ENCODE measurements around the gene ITGB5. TPM values are rescaled to one million over a fixed set of nuclear protein-coding genes. Genes with fewer than 3 reads are reported as not detected.

ITGB5 gene
- total RNA-seq, 1 donor from 2014 or later = 63.3 TPM

GRCh38 chr3:124741027-124741426 is 146.1 kb downstream of the ITGB5 start:
- no peaks in the 10 kb centered on the region for H3K27me3 Mint-ChIP-seq (ENCODE audit: low read depth)
- H3K4me1 Mint-ChIP-seq = peaks cover 5% of the 10 kb centered on the region
- H3K27ac Mint-ChIP-seq = no peak overlapping the region
- H3K9me3 Mint-ChIP-seq = no peaks in the 10 kb centered on the region
- H3K36me3 Mint-ChIP-seq = peaks cover 51% of the 10 kb centered on the region
- TF ChIP-seq, protein P1, sequence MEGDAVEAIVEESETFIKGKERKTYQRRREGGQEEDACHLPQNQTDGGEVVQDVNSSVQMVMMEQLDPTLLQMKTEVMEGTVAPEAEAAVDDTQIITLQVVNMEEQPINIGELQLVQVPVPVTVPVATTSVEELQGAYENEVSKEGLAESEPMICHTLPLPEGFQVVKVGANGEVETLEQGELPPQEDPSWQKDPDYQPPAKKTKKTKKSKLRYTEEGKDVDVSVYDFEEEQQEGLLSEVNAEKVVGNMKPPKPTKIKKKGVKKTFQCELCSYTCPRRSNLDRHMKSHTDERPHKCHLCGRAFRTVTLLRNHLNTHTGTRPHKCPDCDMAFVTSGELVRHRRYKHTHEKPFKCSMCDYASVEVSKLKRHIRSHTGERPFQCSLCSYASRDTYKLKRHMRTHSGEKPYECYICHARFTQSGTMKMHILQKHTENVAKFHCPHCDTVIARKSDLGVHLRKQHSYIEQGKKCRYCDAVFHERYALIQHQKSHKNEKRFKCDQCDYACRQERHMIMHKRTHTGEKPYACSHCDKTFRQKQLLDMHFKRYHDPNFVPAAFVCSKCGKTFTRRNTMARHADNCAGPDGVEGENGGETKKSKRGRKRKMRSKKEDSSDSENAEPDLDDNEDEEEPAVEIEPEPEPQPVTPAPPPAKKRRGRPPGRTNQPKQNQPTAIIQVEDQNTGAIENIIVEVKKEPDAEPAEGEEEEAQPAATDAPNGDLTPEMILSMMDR (IDR thresholded peaks at IDR 0.05; ENCODE audit: unreplicated experiment) = no peak
- no peak for DNase-seq (ENCODE audit: low spot score in 2 of 2, unreplicated experiment in 2 of 2)
- H3K4me3 Mint-ChIP-seq = no peak overlapping the region

DNA sequence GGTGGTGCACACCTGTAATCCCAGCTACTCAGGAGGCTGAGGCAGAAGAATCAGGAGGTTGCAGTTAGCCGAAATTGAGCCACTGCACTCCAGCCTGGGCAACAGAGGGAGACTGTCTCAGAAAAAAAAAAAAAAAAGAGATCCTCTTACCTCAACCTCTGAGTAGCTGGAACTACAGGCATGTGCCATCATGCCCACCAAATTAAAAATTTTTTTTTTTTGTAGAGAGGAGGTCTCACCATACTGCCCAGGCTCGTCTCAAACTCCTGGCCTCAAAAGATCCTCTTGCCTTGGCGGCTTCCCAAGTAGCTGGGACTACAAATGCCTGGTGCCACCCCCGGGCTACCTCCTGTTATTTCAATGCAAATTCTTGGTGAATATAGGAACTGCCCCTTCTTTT is 155.4 kb downstream of the ITGB5 start:
- Mint-ChIP-seq H3K27me3 (ENCODE audit: low read depth) (peaks cover 2% of the 10 kb centered on the region), H3K27ac (no peak overlapping the region), H3K4me1 (peaks cover 22% of the 10 kb centered on the region), H3K4me3 (peak overlapping the region; percentile 99), H3K9me3 (no peaks in the 10 kb centered on the region), H3K36me3 (peaks cover 3% of the 10 kb centered on the region)
- TF ChIP-seq, protein P1 (IDR thresholded peaks at IDR 0.05; ENCODE audit: unreplicated experiment) = no peak
- no peak for DNase-seq (ENCODE audit: low spot score in 2 of 2, unreplicated experiment in 2 of 2)

DNA sequence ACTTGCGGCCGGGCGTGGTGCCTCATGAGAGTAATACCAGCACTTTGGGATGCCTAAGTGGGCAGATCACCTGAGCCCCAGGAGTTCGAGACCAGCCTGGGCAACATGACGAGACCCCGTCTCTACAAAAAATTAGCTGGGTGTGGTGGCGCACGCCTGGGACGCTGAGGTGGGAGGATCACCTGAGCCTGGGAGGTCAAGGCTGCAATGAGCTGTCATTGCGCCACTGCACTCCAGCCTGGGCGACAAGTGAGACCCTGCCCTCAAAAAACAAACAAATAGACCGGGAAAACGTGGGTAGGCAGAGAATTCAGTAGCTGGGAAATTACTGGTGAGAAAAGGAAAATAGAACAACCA is 156.2 kb downstream of the ITGB5 start:
- DNase-seq (ENCODE audit: low spot score in 2 of 2, unreplicated experiment in 2 of 2) = no peak
- TF ChIP-seq, protein P1 (IDR thresholded peaks at IDR 0.05; ENCODE audit: unreplicated experiment) = no peak
- H3K36me3 Mint-ChIP-seq = peaks cover 3% of the 10 kb centered on the region
- H3K9me3 Mint-ChIP-seq = no peaks in the 10 kb centered on the region
- H3K4me3 Mint-ChIP-seq = peak overlapping the region; percentile 99
- peaks cover 3% of the 10 kb centered on the region for H3K27me3 Mint-ChIP-seq (ENCODE audit: low read depth)
- H3K27ac Mint-ChIP-seq = peak overlapping the region; percentile 98
- H3K4me1 Mint-ChIP-seq = peaks cover 22% of the 10 kb centered on the region

GRCh38 chr3:124730129-124730940 is 156.8 kb downstream of the ITGB5 start, which contains the start of gene UMPS:
UMPS (plus strand) TSS chr3:124730452; CDS start chr3:124730472, 20 bp downstream.
- Mint-ChIP-seq H3K4me1 (peaks cover 22% of the 10 kb centered on the region), H3K4me3 (peak within 1 kb of the TSS; percentile 99), H3K9me3 (no peaks in the 10 kb centered on the region), H3K27ac (peak within 1 kb of the TSS; percentile 98), H3K27me3 (ENCODE audit: low read depth) (peaks cover 7% of the 10 kb centered on the region), H3K36me3 (peaks cover 2% of the 10 kb centered on the region)
- TF ChIP-seq, protein P1 (IDR thresholded peaks at IDR 0.05; ENCODE audit: unreplicated experiment) = no peak
- DNase-seq (ENCODE audit: low spot score in 2 of 2, unreplicated experiment in 2 of 2) = peak; percentile 78 to 91

- Mint-ChIP-seq H3K27ac (no peak overlapping the region), H3K9me3 (no peaks in the 10 kb centered on the region), H3K4me3 (no peak overlapping the region), H3K4me1 (peaks cover 2% of the 10 kb centered on the region), H3K36me3 (peaks cover 8% of the 10 kb centered on the region), H3K27me3 (ENCODE audit: low read depth) (peaks cover 20% of the 10 kb centered on the region)
- no peak for DNase-seq (ENCODE audit: low spot score in 2 of 2, unreplicated experiment in 2 of 2)
- TF ChIP-seq, protein P1 (IDR thresholded peaks at IDR 0.05; ENCODE audit: unreplicated experiment) = no peak
Observed at GRCh38 chr3:124722589-124722988, 164.6 kb downstream of the ITGB5 start.
